22Rv1 (cell line): ENCODE results near the gene BCAN.
"Not testable (repeated sequence)": the region's sequence is repeated elsewhere in the genome, so short reads cannot be mapped to it uniquely, and the experiment has no call there.

ENCODE experiments used
- H3K27ac ChIP-seq: fragments of 450-650 bp; 2 replicates; pipeline ENCODE4 v1.5.1; 2017
- ZFX ChIP-seq: fragments of 450-650 bp; IDR thresholded peaks from 2 replicates; pipeline ENCODE4 v1.6.1; 2017; ENCODE audit warnings: antibody characterized with exemption, borderline replicate concordance
- TF ChIP-seq, protein P1 (sequence below): fragments of 450-650 bp; IDR thresholded peaks from 2 replicates; pipeline ENCODE4 v1.5.1; 2017; ENCODE audit warnings: mild to moderate bottlenecking

The BCAN gene

DNA sequence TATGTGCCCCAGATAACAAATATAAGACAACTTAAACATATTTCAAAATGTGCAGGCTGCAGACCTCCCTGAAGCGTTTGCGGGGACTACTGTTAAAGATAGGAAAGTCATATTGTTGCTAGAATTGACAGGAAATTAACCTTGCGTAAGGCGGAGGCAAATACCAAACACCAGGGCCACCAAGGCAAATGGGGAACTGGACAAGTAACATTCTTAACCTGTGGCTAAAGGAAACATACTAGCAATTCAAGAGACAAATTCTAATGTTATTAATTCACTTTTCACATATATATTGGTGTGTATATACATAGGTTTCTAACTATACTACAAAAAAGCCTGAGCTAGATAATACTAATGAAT, 15.9 kb upstream of the BCAN start:
- H3K27ac ChIP-seq: no peak overlapping the region
- TF ChIP-seq, protein P1, sequence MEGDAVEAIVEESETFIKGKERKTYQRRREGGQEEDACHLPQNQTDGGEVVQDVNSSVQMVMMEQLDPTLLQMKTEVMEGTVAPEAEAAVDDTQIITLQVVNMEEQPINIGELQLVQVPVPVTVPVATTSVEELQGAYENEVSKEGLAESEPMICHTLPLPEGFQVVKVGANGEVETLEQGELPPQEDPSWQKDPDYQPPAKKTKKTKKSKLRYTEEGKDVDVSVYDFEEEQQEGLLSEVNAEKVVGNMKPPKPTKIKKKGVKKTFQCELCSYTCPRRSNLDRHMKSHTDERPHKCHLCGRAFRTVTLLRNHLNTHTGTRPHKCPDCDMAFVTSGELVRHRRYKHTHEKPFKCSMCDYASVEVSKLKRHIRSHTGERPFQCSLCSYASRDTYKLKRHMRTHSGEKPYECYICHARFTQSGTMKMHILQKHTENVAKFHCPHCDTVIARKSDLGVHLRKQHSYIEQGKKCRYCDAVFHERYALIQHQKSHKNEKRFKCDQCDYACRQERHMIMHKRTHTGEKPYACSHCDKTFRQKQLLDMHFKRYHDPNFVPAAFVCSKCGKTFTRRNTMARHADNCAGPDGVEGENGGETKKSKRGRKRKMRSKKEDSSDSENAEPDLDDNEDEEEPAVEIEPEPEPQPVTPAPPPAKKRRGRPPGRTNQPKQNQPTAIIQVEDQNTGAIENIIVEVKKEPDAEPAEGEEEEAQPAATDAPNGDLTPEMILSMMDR: peak; percentile 83
- TF ChIP-seq ZFX: no peak

DNA sequence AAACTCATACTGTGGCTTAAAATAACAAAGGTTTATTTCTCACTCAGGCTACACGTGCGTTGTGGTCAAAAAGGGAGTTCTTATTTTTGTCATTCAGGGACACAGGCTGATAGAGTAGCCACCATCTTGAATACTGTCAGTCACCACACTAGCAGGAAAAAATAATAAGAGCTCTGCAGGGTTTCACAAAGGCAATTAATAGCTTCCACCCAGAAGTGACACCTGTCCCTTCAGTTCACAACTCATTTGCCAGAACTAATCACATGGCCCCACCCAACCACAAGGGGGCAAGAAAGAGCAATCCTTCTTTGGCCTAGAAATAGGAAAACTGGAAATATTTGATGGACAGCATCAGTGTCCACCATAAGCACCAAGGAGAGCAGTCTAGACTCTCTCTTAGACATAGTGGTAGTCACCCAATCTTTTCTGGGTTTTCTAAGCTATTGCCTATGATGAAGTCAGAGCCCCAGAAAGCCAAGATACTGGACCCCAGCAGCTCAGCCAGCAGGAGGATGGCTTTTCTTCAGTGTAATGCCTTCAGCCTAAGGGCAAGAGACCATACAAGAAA, 14.5 kb upstream of the BCAN start:
- no peak overlapping the region for H3K27ac ChIP-seq
- no peak for TF ChIP-seq ZFX
- TF ChIP-seq, protein P1: peak; percentile 98

DNA sequence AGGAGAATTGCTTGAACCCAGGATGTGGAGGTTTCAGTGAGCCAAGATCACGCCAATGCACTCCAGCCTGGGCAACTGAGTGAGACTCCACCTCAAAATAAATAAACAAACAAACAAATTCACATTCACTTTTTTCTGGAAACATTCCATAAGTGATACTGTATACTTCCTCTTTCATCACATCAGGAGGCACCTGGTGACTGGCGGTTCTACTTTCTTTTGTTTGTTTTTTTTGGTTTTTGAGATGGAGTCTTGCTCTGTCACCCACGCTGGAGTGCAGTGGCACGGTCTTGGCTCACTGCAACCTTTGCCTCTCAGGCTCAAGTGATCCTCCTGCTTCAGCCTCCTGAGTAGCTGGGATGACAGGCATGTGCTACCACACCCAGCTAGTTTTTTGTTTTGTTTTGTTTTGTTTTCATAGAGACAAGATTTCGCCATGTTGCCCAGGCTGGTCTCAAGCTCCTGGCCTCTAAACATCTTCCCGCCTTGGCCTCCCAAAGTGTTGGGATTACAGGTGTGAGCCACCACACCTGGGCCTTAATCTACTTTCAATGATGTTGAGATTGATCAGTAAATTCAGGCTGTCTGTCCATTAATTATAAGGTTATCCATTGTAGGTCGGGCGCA, 12.0 kb upstream of the BCAN start:
- TF ChIP-seq, protein P1: no peak
- TF ChIP-seq ZFX: no peak

GRCh38 chr1:156631152-156631551, 10.8 kb upstream of the BCAN start:
- not testable (repeated sequence) for H3K27ac ChIP-seq
- TF ChIP-seq, protein P1: peak; percentile 75

More for the DNA sequence above, 12.0 kb upstream of the BCAN start:
- no peak overlapping the region for H3K27ac ChIP-seq

GRCh38 chr1:156632355-156632754, 9.6 kb upstream of the BCAN start:
- no peak overlapping the region for H3K27ac ChIP-seq
- TF ChIP-seq, protein P1: no peak
- no peak for TF ChIP-seq ZFX

DNA sequence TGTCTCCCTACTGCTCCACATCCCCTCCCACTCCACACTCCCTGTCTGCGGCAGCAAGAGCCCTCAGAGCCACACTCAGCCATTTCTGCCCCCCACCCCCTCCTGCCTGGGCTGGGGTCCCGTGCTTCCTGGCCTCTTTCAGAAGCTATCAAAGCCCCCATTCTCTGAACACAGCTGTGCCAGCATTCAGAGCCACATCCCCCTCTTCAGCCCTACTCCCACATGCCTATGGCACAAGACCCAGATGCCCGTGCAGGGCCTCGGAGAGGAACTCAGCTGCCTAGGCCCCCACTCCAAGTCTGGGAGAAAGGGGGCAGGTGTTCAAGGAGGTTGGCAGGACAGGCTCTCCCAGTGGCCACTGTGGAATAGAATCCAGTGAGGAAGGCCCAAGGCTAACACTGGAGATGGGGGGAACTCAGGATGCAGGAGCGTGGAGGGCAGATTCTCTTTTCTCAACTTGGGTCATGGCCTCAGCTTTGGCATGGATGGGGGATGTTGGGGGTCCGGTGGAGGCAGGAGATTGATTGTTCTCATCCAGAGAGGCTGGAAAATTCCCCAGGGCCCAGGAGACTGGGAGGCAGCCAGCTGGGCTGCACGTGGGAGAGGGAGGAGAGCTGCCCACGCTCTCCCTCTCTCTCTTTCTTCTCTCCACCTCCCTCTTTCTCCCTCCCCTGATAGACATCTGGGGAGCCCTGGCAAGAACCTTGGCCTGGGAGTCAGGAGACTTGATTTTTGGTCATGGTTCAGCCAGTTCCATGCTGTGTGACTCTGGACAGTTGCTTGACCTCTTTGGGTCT, 3.5 kb upstream of the BCAN start:
- no peak overlapping the region for H3K27ac ChIP-seq
- no peak for TF ChIP-seq ZFX
- TF ChIP-seq, protein P1: no peak

DNA sequence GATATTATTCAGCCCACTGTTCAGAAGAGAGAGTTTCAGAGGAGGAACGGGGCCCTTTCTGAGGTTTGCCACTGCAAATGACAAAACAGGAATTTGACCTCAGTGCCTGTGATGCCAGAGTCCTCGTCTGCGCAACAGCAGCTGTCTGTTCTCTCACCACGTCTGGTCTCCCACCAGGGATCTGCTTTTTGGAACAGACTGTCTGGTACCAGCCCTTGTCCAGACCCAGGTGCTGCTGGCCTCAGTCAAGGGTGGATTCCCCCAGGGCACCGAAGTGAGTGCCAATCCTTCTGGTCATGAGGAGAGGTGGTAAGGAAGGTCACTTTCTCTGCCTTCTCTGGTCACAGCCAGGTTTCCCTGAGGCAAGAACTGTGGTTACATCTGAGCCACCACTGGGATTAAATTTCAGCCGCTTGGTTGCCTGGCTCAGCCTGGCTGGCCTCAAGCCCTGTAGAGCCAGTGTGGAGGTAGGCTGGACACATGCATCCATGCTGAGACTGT, 2.3 kb upstream of the BCAN start:
- no peak overlapping the region; the same call in 1 of the 2 replicates for H3K27ac ChIP-seq
- TF ChIP-seq ZFX: no peak
- TF ChIP-seq, protein P1: no peak
